ENCODE results near the gene GPR132.

DNA sequence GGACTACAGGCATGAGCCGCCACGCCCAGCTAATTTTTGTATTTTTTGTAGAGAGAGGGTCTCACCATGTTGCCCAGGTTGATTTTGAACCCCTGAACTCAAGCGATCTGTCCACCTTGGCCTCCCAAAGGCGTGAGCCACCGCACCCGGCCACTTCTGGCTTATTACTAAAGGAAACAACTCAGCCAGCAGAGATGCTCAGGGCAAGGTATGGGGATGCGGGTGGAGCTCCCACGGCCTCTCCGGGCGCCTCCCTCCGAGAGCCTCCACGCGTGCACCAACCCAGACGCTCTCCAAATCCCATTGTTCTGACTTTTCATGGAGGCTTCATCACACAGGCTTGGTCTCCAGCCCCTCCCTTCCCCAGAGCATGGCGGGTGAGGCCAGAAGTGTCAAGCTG lies 6.1 kb upstream of the GPR132 start:
- TF ChIP-seq, protein P1, sequence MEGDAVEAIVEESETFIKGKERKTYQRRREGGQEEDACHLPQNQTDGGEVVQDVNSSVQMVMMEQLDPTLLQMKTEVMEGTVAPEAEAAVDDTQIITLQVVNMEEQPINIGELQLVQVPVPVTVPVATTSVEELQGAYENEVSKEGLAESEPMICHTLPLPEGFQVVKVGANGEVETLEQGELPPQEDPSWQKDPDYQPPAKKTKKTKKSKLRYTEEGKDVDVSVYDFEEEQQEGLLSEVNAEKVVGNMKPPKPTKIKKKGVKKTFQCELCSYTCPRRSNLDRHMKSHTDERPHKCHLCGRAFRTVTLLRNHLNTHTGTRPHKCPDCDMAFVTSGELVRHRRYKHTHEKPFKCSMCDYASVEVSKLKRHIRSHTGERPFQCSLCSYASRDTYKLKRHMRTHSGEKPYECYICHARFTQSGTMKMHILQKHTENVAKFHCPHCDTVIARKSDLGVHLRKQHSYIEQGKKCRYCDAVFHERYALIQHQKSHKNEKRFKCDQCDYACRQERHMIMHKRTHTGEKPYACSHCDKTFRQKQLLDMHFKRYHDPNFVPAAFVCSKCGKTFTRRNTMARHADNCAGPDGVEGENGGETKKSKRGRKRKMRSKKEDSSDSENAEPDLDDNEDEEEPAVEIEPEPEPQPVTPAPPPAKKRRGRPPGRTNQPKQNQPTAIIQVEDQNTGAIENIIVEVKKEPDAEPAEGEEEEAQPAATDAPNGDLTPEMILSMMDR (IDR thresholded peaks at IDR 0.05) = no peak
- no peak for TF ChIP-seq POLR2A (IDR thresholded peaks at IDR 0.05)

All from heart left ventricle (tissue), 13 donors.